Spinal cord (tissue), 10 donors: ENCODE data around the gene USP2. TPM values are rescaled to one million over a fixed set of nuclear protein-coding genes. Genes with fewer than 3 reads are reported as not detected.
A peak's percentile ranks its signal among the peaks of the same experiment; 100 is the strongest.

ENCODE experiments used
- DNase-seq, 6 donors: peaks; one replicate each; pipeline versions ENCODE4 v3.0.0 to v3.0.0-alpha.2; 2013 to 2015; ENCODE audit warnings: low spot score in 6 of 6, low read depth in 4 of 6
- H3K27ac ChIP-seq: one replicate; pipeline ENCODE4 v1.5.1; 2013; ENCODE audit warnings: low read depth, low read length, control low read depth
- H3K27me3 ChIP-seq: one replicate; pipeline ENCODE4 v1.6.1; 2013; ENCODE audit warnings: low read length; ENCODE audit not compliant: control insufficient read depth, insufficient read depth
- H3K36me3 ChIP-seq: one replicate; pipeline ENCODE4 v1.6.1; 2013; ENCODE audit warnings: low read length; ENCODE audit not compliant: control insufficient read depth, insufficient read depth
- H3K4me1 ChIP-seq: one replicate; pipeline ENCODE4 v1.6.1; 2013; ENCODE audit warnings: low read length; ENCODE audit not compliant: control insufficient read depth, insufficient read depth
- H3K4me3 ChIP-seq: one replicate; pipeline ENCODE4 v1.5.1; 2013; ENCODE audit warnings: low read depth, low read length, control low read depth
- H3K9me3 ChIP-seq: one replicate; pipeline ENCODE4 v1.6.1; 2013; ENCODE audit warnings: low read length; ENCODE audit not compliant: control insufficient read depth, insufficient read depth
- WGBS: methylation state at CpG from one replicate; pipeline ENCODE4 v1.1.5; 2013; ENCODE audit warnings: missing lambda C conversion rate; ENCODE audit not compliant: insufficient coverage; 5-methylcytosine and 5-hydroxymethylcytosine counted together
- polyA plus RNA-seq, 2 donors: library from polyadenylated mRNA; unstranded; fragments of 120-200 nt; gene quantifications; one replicate each; pipeline ENCODE4 v1.2.1, GENCODE V29; 2013; ENCODE audit not compliant: insufficient read length in 2 of 2
- total RNA-seq, 2 donors: library from RNA; depleted of rRNA in 1 of 2; stranded (reverse); fragments of 120-200 nt in 1 of 2; fragments of >200 nt in 1 of 2; gene quantifications; one replicate each; pipeline versions ENCODE4 v1.2.3 to v1.2.4, GENCODE V29; 2013 to 2014
- donor health status: healthy.

Gene USP2
- total and polyA plus RNA-seq, 4 donors: 3.0 to 13.8 (median 8.2) TPM

DNA sequence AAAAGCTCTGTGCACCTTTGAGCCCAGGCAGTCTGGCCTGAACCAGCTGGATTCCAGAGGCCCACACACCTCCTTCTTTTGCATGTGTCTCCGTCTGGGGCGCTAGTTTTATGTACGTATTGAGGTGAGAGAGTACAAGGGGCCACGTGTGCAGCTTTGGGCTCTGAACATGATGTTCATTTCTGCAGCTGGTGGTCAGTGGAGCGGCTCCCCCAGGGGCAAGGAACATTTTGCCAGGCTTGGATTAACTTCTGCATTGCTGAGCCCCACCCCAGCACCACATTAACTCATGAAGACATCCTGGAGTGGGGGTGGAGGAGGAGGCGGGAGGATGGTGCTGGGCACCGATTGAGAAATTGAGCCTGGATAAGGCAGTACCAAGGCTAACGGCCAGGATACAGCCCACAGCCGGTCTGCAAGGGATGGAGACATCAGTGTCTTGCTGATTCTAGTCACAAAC, 13.8 kb downstream of the USP2 start:
- H3K27ac ChIP-seq: peak overlapping the region; percentile 70
- peaks cover 9% of the 10 kb centered on the region for H3K36me3 ChIP-seq
- H3K4me3 ChIP-seq: no peak overlapping the region
- H3K27me3 ChIP-seq: no peaks in the 10 kb centered on the region
- peaks cover 95% of the 10 kb centered on the region for H3K4me1 ChIP-seq
- no peak for DNase-seq
- no peaks in the 10 kb centered on the region for H3K9me3 ChIP-seq
- WGBS: 28% methylated on average over 4 of the region's 9 CpGs

DNA sequence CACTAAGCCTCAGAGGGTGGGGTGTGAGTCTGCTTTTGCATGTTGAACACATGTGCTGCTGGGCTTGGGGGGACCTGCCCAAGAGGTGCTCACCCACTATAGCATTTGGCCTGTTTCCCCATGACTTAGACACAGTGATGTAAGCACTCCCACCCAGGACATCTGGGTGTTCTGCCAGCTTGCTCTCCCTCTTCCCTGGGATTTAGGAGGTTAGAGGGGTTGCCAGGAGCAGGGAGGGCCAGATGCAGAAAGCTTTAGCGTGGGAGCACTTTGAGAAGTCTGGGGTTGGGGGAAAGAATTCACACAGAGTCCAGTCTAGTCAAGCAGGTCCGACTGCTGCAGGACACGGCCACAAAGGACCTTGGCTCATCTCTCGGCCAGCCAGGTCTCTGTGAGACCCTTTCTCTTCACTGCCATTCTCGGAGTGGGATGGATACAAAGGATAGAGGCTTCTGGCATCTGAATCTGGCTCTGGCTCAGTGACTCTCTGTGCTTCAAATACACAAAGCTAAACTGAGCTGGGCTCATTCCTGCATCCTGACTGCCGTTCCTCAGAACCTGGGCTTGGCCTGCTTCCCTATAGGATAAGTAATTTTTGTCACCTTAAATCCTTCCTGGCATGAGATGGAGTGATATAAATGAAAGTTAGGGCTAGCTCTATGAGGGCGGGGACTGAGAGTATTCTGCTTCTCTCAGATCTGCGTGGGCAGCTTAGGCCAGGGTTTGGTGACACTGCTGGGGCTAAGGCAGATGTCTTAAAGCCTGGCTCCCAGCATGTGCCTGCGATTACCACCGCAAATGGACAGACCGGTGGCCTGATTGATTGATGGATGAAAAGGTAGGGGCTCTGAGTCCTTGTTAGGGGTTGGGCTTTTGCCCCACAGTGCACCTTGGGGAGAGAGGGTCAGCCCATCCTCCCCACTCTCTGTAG, 14.5 kb downstream of the USP2 start:
- H3K36me3 ChIP-seq: peaks cover 2% of the 10 kb centered on the region
- no peak overlapping the region for H3K4me3 ChIP-seq
- H3K4me1 ChIP-seq: peaks cover 95% of the 10 kb centered on the region
- H3K27ac ChIP-seq: peak overlapping the region; percentile 70
- H3K27me3 ChIP-seq: no peaks in the 10 kb centered on the region
- 51% methylated on average over 7 of the region's 11 CpGs for WGBS
- H3K9me3 ChIP-seq: no peaks in the 10 kb centered on the region
- DNase-seq: peak in 3 of 6 donors; percentile 40 to 68 (median 47)

DNA sequence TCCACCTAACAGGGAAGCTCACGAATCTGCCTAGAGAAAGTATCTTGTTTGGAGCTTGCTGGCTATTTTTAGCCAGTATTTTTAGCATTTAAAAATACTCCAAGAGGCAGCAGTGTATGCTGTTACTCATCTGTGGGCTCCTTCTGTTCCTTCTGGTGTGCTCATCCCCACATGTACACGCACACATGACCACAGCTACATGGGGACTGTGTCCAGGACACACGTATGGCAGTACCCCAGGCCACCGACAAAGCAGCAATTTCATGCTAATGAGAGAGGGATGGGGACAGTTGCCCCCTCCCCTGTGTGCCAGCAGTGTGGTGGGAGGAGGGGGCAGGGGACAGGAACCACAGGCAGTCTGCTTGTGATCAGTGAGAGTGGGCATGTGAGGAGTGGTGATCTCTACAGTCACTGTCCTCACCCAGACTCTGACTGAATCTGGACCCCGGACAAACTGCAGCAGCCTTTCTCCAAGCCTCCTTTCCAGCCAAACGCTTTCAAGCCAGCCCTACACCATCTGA, 16.4 kb downstream of the USP2 start:
- H3K4me3 ChIP-seq: no peak overlapping the region
- no peak overlapping the region for H3K27ac ChIP-seq
- H3K4me1 ChIP-seq: peaks cover 84% of the 10 kb centered on the region
- WGBS: 49% methylated on average over 5 of the region's 6 CpGs
- H3K36me3 ChIP-seq: no peaks in the 10 kb centered on the region
- no peaks in the 10 kb centered on the region for H3K9me3 ChIP-seq
- DNase-seq: peak in 1 of 6 donors; percentile 80
- no peaks in the 10 kb centered on the region for H3K27me3 ChIP-seq

DNA sequence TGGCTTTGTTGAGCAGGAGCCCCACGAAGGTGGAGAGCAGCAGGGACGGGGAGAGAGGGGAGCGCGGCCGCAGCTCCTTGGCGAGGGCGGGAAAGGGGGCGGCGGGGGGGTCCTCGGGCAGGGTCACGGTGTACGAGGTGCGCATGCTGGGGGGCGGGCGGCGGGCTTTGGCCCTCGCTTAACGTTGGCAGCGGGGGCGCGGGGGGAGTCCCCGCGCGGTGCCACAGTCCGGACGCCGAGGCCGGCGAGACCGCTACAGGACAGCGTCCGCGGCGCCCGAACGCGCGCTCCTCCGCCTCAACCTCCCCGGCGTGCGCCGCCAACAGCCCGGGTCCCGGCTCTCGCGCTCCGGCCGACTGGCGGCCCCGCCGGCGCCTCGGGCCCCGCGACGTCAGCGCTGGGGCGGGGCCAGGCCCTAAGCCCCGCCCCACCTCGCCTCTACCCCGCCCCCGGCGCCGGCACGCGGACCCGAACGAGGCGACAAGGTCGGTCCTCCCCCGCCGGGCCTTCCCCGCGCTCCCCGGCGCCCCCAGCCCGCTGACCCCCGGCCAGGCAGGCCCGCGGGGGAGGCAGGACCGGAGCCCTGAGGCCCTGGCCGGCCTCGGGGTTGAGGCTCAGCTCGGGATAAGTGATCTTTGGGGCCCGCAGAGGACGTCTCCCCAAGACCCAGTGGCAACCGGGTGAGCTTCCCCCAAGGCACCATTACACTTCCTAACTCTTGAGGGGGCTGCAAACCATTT, 17.5 kb downstream of the USP2 start:
- peaks cover 6% of the 10 kb centered on the region for H3K36me3 ChIP-seq
- H3K4me3 ChIP-seq: peak overlapping the region; percentile 24
- H3K27me3 ChIP-seq: no peaks in the 10 kb centered on the region
- 1% methylated on average over 84 of the region's 88 CpGs for WGBS
- peaks cover 73% of the 10 kb centered on the region for H3K4me1 ChIP-seq
- no peak overlapping the region for H3K27ac ChIP-seq
- H3K9me3 ChIP-seq: no peaks in the 10 kb centered on the region
- DNase-seq: peak in 3 of 6 donors; percentile 48 to 82 (median 78)

DNA sequence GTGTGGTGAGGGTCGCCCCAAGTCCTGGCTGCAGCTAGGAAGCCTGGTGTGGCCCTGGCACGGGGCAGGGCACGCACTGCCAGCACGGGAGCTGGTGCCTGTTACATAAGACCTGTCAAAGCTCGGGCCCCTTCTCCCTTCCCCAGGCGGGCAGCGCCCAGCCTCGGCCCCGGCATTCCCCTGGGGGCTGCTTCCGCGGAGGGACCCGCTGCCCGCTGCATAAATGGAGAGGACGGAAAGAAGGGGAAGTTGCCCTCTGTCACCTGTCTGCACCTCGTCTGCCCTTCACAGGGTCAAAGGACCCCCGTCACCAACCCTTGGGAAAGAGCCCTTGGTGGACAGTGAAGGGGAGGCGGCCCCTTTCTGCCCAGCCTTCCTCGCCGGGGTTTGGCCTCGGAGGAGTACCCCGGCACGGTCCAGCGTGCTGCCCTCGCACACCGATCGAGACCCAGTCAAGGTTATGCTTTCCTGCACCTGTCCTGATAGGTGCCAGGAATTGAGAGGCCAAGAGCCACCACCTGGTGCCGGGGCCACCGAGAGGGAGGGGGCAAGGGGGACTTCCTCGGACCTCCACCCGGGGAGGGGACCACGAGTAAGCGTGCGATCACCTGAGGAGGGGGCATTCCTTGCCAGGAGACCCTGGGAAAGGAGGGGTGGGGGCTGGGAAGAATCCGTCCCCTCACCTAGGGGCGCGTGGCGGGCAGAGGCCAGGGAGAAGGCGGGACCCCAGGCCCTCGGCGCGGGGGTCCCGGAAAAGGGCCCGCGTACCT, 18.2 kb downstream of the USP2 start:
- 27% methylated on average over 22 of the region's 44 CpGs for WGBS
- DNase-seq: no peak
- H3K4me1 ChIP-seq: peaks cover 66% of the 10 kb centered on the region
- no peaks in the 10 kb centered on the region for H3K27me3 ChIP-seq
- no peaks in the 10 kb centered on the region for H3K9me3 ChIP-seq
- peak overlapping the region; percentile 72 for H3K27ac ChIP-seq
- H3K4me3 ChIP-seq: peak overlapping the region; percentile 24
- H3K36me3 ChIP-seq: peaks cover 11% of the 10 kb centered on the region

DNA sequence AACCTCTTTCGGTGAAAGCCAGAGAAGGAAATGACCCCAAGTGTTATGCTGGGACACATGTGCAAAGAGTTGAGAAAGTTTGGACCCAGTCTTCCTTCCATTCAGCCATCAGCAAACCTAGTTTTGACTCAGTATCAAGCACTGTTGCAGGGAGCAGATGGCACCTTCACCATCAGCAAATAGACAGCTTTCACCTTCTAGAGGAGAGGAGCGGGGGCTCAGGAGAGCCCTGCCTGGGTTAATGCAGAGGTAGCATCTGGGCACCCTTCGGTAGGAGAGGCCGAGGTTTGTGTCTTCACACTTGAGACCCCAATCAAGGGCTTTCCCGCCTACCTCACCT, 18.8 kb downstream of the USP2 start:
- Histone ChIP-seq H3K4me1 (peaks cover 60% of the 10 kb centered on the region), H3K36me3 (peaks cover 16% of the 10 kb centered on the region), H3K4me3 (no peak overlapping the region), H3K27me3 (no peaks in the 10 kb centered on the region), H3K9me3 (no peaks in the 10 kb centered on the region), H3K27ac (peak overlapping the region; percentile 72)
- WGBS: 89% methylated on average over 4 of the region's 5 CpGs
- no peak for DNase-seq

DNA sequence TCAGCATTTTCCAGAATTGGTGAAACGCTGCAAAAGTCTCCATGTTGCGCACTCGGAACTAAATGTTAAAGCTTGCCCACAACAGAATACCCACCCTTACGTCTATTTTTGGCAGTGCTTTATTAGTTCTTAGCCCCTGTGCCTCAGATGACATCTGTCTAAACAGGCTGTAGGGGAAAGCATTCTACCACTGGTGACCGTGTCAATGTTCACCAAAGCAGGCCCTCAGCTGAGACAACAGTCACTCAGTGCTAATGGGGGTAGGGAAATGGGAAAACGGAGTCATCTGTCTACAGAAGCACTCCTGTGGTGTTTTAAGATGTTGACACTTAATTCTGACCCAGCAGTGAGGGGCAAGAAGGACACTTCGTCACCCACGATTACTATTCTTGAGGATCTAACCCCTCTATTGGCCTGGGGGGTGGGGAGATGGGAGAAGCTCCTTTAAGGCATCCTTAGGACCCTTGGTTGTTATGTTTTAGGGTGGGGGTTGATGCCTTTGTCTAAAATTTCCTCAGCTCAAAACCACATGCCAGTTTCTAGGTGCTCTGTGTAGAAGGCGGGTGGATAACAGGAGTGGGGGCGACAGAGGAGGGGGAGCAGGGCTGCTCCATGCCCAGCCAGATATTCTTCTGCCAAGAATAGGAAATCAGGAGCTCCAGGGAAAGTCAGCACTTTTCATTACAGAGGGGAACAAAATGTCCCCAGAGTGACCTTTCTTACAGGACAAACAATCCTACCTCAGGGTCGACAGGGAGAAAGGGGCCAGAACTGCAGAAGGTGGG, 19.4 kb downstream of the USP2 start:
- peaks cover 55% of the 10 kb centered on the region for H3K4me1 ChIP-seq
- WGBS: 70% methylated on average over 7 of the region's 11 CpGs
- H3K27ac ChIP-seq: peak overlapping the region; percentile 72

DNA sequence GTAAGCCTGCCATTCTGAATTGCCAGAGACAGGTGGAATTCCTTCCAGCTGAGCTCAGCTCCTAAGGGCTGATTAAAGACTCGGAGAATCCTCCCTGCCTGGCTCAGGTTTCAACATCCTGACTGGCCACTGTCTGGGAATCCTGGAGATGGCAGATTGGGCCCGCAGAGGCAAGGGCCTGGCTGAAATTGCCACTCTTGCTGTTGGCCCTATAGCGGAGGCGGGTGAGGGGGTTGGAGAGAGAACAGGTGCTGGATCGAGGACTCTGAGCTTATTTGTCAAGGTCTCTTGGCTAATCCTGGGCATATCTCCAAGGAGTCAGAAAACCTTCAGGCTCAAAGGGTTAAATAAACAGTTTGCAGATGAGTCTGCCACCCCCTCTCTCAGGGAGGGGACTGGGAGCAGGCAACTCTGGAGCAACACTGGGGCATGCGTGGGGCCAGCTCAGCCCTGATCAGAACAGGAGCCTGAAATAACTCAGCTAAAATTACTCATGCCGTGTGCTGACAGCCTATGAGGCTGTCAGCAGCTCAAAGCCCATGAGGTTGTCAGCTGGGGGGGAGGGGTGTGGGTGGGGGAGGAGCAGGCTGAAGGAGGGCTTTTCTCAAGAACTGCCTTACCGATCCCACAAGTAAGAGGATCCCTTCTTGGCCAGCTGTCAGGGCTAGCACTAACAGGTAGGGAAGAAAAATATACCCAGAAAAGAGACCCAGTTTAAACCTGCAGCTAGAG, 20.3 kb downstream of the USP2 start:
- Histone ChIP-seq H3K27me3 (no peaks in the 10 kb centered on the region), H3K36me3 (peaks cover 21% of the 10 kb centered on the region), H3K9me3 (no peaks in the 10 kb centered on the region), H3K27ac (peak overlapping the region; percentile 72), H3K4me3 (no peak overlapping the region), H3K4me1 (peaks cover 56% of the 10 kb centered on the region)
- 44% methylated on average over 6 of the region's 8 CpGs for WGBS
- DNase-seq: peak in 1 of 6 donors; percentile 53

More for the DNA sequence above, 19.4 kb downstream of the USP2 start:
- DNase-seq: peak in 1 of 6 donors; percentile 39
- no peak overlapping the region for H3K4me3 ChIP-seq
- H3K27me3 ChIP-seq: no peaks in the 10 kb centered on the region
- H3K36me3 ChIP-seq: peaks cover 20% of the 10 kb centered on the region
- H3K9me3 ChIP-seq: no peaks in the 10 kb centered on the region
